ENCODE measurements around the gene PITHD1.

PITHD1 gene

GRCh38 chr1:23751815-23752200 lies 26.4 kb upstream of the PITHD1 start:
- Histone ChIP-seq H3K4me1 (ENCODE audit: insufficient read depth, low read length) (peaks cover 12% of the 10 kb centered on the region), H3K36me3 (ENCODE audit: insufficient read depth, low read length) (peaks cover 68% of the 10 kb centered on the region), H3K27ac (ENCODE audit: low read depth, low read length) (no peak overlapping the region), H3K9ac (ENCODE audit: low read length) (no peak overlapping the region), H3K9me3 (ENCODE audit: low read length) (no peaks in the 10 kb centered on the region), H3K4me3 (ENCODE audit: low read depth in 1 of 2, low read length in 2 of 2) (no peak overlapping the region), H3K27me3 (ENCODE audit: control insufficient read depth in 1 of 2, insufficient read depth in 2 of 2, low read length in 2 of 2) (no peaks in the 10 kb centered on the region)

- H3K9ac ChIP-seq (ENCODE audit: low read length), result no peak overlapping the region
- peaks cover 73% of the 10 kb centered on the region for H3K36me3 ChIP-seq (ENCODE audit: insufficient read depth, low read length)
Measured at GRCh38 chr1:23752909-23753308, 25.3 kb upstream of the PITHD1 start.

GRCh38 chr1:23756676-23757075 lies 21.5 kb upstream of the PITHD1 start:
- H3K27ac ChIP-seq (ENCODE audit: low read depth, low read length), result no peak overlapping the region
- peaks cover 13% of the 10 kb centered on the region for H3K4me1 ChIP-seq (ENCODE audit: insufficient read depth, low read length)

More at GRCh38 chr1:23752909-23753308, 25.3 kb upstream of the PITHD1 start:
- H3K4me3 ChIP-seq (ENCODE audit: low read depth in 1 of 2, low read length in 2 of 2), result no peak overlapping the region
- H3K9me3 ChIP-seq (ENCODE audit: low read length), result no peaks in the 10 kb centered on the region
- no peaks in the 10 kb centered on the region for H3K27me3 ChIP-seq (ENCODE audit: control insufficient read depth in 1 of 2, insufficient read depth in 2 of 2, low read length in 2 of 2)
- H3K4me1 ChIP-seq (ENCODE audit: insufficient read depth, low read length), result peaks cover 6% of the 10 kb centered on the region
- no peak overlapping the region for H3K27ac ChIP-seq (ENCODE audit: low read depth, low read length)

GRCh38 chr1:23757812-23758211 lies 20.4 kb upstream of the PITHD1 start:
- H3K27ac ChIP-seq (ENCODE audit: low read depth, low read length), result no peak overlapping the region
- peaks cover 90% of the 10 kb centered on the region for H3K36me3 ChIP-seq (ENCODE audit: insufficient read depth, low read length)

More at GRCh38 chr1:23756676-23757075, 21.5 kb upstream of the PITHD1 start:
- Histone ChIP-seq H3K9ac (ENCODE audit: low read length) (no peak overlapping the region), H3K9me3 (ENCODE audit: low read length) (no peaks in the 10 kb centered on the region), H3K27me3 (ENCODE audit: control insufficient read depth in 1 of 2, insufficient read depth in 2 of 2, low read length in 2 of 2) (no peaks in the 10 kb centered on the region), H3K4me3 (ENCODE audit: low read depth in 1 of 2, low read length in 2 of 2) (no peak overlapping the region), H3K36me3 (ENCODE audit: insufficient read depth, low read length) (peaks cover 90% of the 10 kb centered on the region)

GRCh38 chr1:23759277-23759676 lies 18.9 kb upstream of the PITHD1 start:
- no peak overlapping the region for H3K27ac ChIP-seq (ENCODE audit: low read depth, low read length)
- H3K4me3 ChIP-seq (ENCODE audit: low read depth in 1 of 2, low read length in 2 of 2), result no peak overlapping the region
- H3K4me1 ChIP-seq (ENCODE audit: insufficient read depth, low read length), result peaks cover 21% of the 10 kb centered on the region
- H3K36me3 ChIP-seq (ENCODE audit: insufficient read depth, low read length), result peaks cover 77% of the 10 kb centered on the region
- no peak overlapping the region for H3K9ac ChIP-seq (ENCODE audit: low read length)
- no peaks in the 10 kb centered on the region for H3K27me3 ChIP-seq (ENCODE audit: control insufficient read depth in 1 of 2, insufficient read depth in 2 of 2, low read length in 2 of 2)
- no peaks in the 10 kb centered on the region for H3K9me3 ChIP-seq (ENCODE audit: low read length)

More at GRCh38 chr1:23757812-23758211, 20.4 kb upstream of the PITHD1 start:
- no peaks in the 10 kb centered on the region for H3K9me3 ChIP-seq (ENCODE audit: low read length)
- H3K4me1 ChIP-seq (ENCODE audit: insufficient read depth, low read length), result peaks cover 13% of the 10 kb centered on the region
- H3K4me3 ChIP-seq (ENCODE audit: low read depth in 1 of 2, low read length in 2 of 2), result no peak overlapping the region
- H3K9ac ChIP-seq (ENCODE audit: low read length), result no peak overlapping the region
- no peaks in the 10 kb centered on the region for H3K27me3 ChIP-seq (ENCODE audit: control insufficient read depth in 1 of 2, insufficient read depth in 2 of 2, low read length in 2 of 2)

GRCh38 chr1:23763041-23763577 lies 15.1 kb upstream of the PITHD1 start:
- no peaks in the 10 kb centered on the region for H3K27me3 ChIP-seq (ENCODE audit: control insufficient read depth in 1 of 2, insufficient read depth in 2 of 2, low read length in 2 of 2)
- H3K4me1 ChIP-seq (ENCODE audit: insufficient read depth, low read length), result peaks cover 21% of the 10 kb centered on the region
- no peak overlapping the region for H3K27ac ChIP-seq (ENCODE audit: low read depth, low read length)
- peaks cover 53% of the 10 kb centered on the region for H3K36me3 ChIP-seq (ENCODE audit: insufficient read depth, low read length)
- H3K9me3 ChIP-seq (ENCODE audit: low read length), result no peaks in the 10 kb centered on the region
- H3K9ac ChIP-seq (ENCODE audit: low read length), result no peak overlapping the region
- no peak overlapping the region for H3K4me3 ChIP-seq (ENCODE audit: low read depth in 1 of 2, low read length in 2 of 2)

- Histone ChIP-seq H3K27me3 (ENCODE audit: control insufficient read depth in 1 of 2, insufficient read depth in 2 of 2, low read length in 2 of 2) (no peaks in the 10 kb centered on the region), H3K9me3 (ENCODE audit: low read length) (no peaks in the 10 kb centered on the region), H3K27ac (ENCODE audit: low read depth, low read length) (no peak overlapping the region), H3K36me3 (ENCODE audit: insufficient read depth, low read length) (peaks cover 18% of the 10 kb centered on the region), H3K4me1 (ENCODE audit: insufficient read depth, low read length) (peaks cover 2% of the 10 kb centered on the region), H3K4me3 (ENCODE audit: low read depth in 1 of 2, low read length in 2 of 2) (no peak overlapping the region), H3K9ac (ENCODE audit: low read length) (no peak overlapping the region)
Measured at GRCh38 chr1:23768733-23769132, 9.5 kb upstream of the PITHD1 start.

GRCh38 chr1:23772049-23772853 lies 6.0 kb upstream of the PITHD1 start:
- Histone ChIP-seq H3K9me3 (ENCODE audit: low read length) (no peaks in the 10 kb centered on the region), H3K27me3 (ENCODE audit: control insufficient read depth in 1 of 2, insufficient read depth in 2 of 2, low read length in 2 of 2) (no peaks in the 10 kb centered on the region), H3K4me1 (ENCODE audit: insufficient read depth, low read length) (peaks cover 3% of the 10 kb centered on the region), H3K27ac (ENCODE audit: low read depth, low read length) (no peak overlapping the region), H3K4me3 (ENCODE audit: low read depth in 1 of 2, low read length in 2 of 2) (no peak overlapping the region), H3K36me3 (ENCODE audit: insufficient read depth, low read length) (peaks cover 18% of the 10 kb centered on the region), H3K9ac (ENCODE audit: low read length) (no peak overlapping the region)

- Histone ChIP-seq H3K9me3 (ENCODE audit: low read length) (no peaks in the 10 kb centered on the region), H3K27me3 (ENCODE audit: control insufficient read depth in 1 of 2, insufficient read depth in 2 of 2, low read length in 2 of 2) (no peaks in the 10 kb centered on the region), H3K9ac (ENCODE audit: low read length) (no peak overlapping the region), H3K4me3 (ENCODE audit: low read depth in 1 of 2, low read length in 2 of 2) (no peak overlapping the region), H3K36me3 (ENCODE audit: insufficient read depth, low read length) (peaks cover 14% of the 10 kb centered on the region), H3K27ac (ENCODE audit: low read depth, low read length) (no peak overlapping the region), H3K4me1 (ENCODE audit: insufficient read depth, low read length) (peaks cover 5% of the 10 kb centered on the region)
Measured at GRCh38 chr1:23772854-23773242, 5.4 kb upstream of the PITHD1 start.

- Histone ChIP-seq H3K36me3 (ENCODE audit: insufficient read depth, low read length) (peaks cover under 1% of the 10 kb centered on the region), H3K9me3 (ENCODE audit: low read length) (no peaks in the 10 kb centered on the region), H3K4me3 (ENCODE audit: low read depth in 1 of 2, low read length in 2 of 2) (no peak overlapping the region), H3K27ac (ENCODE audit: low read depth, low read length) (no peak overlapping the region), H3K9ac (ENCODE audit: low read length) (no peak overlapping the region), H3K4me1 (ENCODE audit: insufficient read depth, low read length) (peaks cover 10% of the 10 kb centered on the region), H3K27me3 (ENCODE audit: control insufficient read depth in 1 of 2, insufficient read depth in 2 of 2, low read length in 2 of 2) (no peaks in the 10 kb centered on the region)
Measured at GRCh38 chr1:23774174-23774880, 3.9 kb upstream of the PITHD1 start.

- Histone ChIP-seq H3K9me3 (ENCODE audit: low read length) (no peaks in the 10 kb centered on the region), H3K27me3 (ENCODE audit: control insufficient read depth in 1 of 2, insufficient read depth in 2 of 2, low read length in 2 of 2) (no peaks in the 10 kb centered on the region), H3K36me3 (ENCODE audit: insufficient read depth, low read length) (no peaks in the 10 kb centered on the region), H3K4me3 (ENCODE audit: low read depth in 1 of 2, low read length in 2 of 2) (no peak overlapping the region), H3K9ac (ENCODE audit: low read length) (no peak overlapping the region), H3K27ac (ENCODE audit: low read depth, low read length) (no peak overlapping the region), H3K4me1 (ENCODE audit: insufficient read depth, low read length) (peaks cover 15% of the 10 kb centered on the region)
Measured at GRCh38 chr1:23776217-23776616, 2.0 kb upstream of the PITHD1 start.

Data from muscle layer of colon (tissue), 2 donors.